GM12891 (cell line): ENCODE measurements around the gene LRFN5.
"Not testable (repeated sequence)": the region's sequence is repeated elsewhere in the genome, so short reads cannot be mapped to it uniquely, and the experiment has no call there.

Source experiments
- PAX5 ChIP-seq: IDR thresholded peaks from 2 replicates; pipeline ENCODE4 v1.6.1; 2011; ENCODE audit warnings: low read length, moderate library complexity, mild to moderate bottlenecking; ENCODE audit not compliant: insufficient read depth, severe bottlenecking
- POLR2A ChIP-seq: IDR thresholded peaks from 2 replicates; pipeline ENCODE4 v1.6.1; 2011; ENCODE audit warnings: low read depth, low read length, control low read depth
- POLR2AphosphoS5 ChIP-seq: IDR thresholded peaks from 2 replicates; pipeline ENCODE4 v1.6.1; 2011; ENCODE audit warnings: low read depth, low read length, control low read depth
- POU2F2 ChIP-seq: IDR thresholded peaks from 2 replicates; pipeline ENCODE4 v1.6.1; 2011; ENCODE audit warnings: low read depth, mild to moderate bottlenecking, control low read depth, low read length, moderate library complexity
- SPI1 ChIP-seq: IDR thresholded peaks from 2 replicates; pipeline ENCODE4 v1.6.1; 2011; ENCODE audit warnings: low read depth, low read length, control low read depth
- TAF1 ChIP-seq: IDR thresholded peaks from 2 replicates; pipeline ENCODE4 v1.6.1; 2011; ENCODE audit warnings: low read depth, low read length, control low read depth

DNA sequence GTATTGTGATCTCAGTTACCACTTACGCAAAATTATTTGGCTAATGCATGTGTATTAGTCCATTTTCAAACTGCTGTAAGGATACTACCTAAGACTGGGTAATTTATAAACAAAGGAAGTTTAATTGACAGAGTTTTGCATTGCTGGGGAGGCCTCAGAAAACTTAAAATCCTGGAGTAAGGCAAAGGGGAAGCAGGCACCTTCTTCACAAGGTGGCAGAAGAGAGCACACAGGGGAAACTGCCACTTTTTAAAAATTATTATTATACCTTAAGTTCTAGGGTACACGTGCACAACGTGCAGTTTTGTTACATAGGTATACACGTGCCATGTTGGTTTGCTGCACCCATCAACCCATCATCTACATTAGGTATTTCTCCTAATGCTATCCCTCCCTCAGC is 143.9 kb downstream of the LRFN5 start:
- TF ChIP-seq POLR2AphosphoS5, POLR2A, PAX5, SPI1, TAF1, POU2F2: not testable (repeated sequence)
